H9 (cell line): ENCODE results near the gene CLCN3. TPM values are rescaled to one million over a fixed set of nuclear protein-coding genes. Genes with fewer than 3 reads are reported as not detected.
A peak's percentile ranks its signal among the peaks of the same experiment; 100 is the strongest.

Experiments used
- DNase-seq: peaks from one replicate; pipeline ENCODE4 v3.0.0-alpha.2; 2017
- H2AFZ ChIP-seq: one replicate; pipeline ENCODE4 v1.6.1; 2013; ENCODE audit warnings: mild to moderate bottlenecking, low read length, control low read depth, moderate library complexity
- H2AK5ac ChIP-seq: 2 replicates; pipeline ENCODE4 v1.6.1; 2013; ENCODE audit warnings: low read length, control low read depth, mixed read lengths; ENCODE audit not compliant: insufficient read length
- H2BK120ac ChIP-seq: one replicate; pipeline ENCODE4 v1.6.1; 2013; ENCODE audit warnings: low read depth, mild to moderate bottlenecking, low read length, control low read depth, inconsistent platforms; ENCODE audit not compliant: poor library complexity, severe bottlenecking
- H2BK12ac ChIP-seq: 2 replicates; pipeline ENCODE4 v1.6.1; 2013; ENCODE audit warnings: low read length, control low read depth, mixed read lengths, low read depth; ENCODE audit not compliant: insufficient read length
- H2BK15ac ChIP-seq: 2 replicates; pipeline ENCODE4 v1.6.1; 2013; ENCODE audit warnings: low read depth, low read length, control low read depth
- H2BK20ac ChIP-seq: one replicate; pipeline ENCODE4 v1.6.1; 2013; ENCODE audit warnings: low read depth, mild to moderate bottlenecking, low read length, control low read depth, inconsistent platforms; ENCODE audit not compliant: poor library complexity, severe bottlenecking
- H2BK5ac ChIP-seq: 2 replicates; pipeline ENCODE4 v1.6.1; 2013; ENCODE audit warnings: low read length, control low read depth, mixed read lengths; ENCODE audit not compliant: insufficient read length
- H3K14ac ChIP-seq: 2 replicates; pipeline ENCODE4 v1.6.1; 2013; ENCODE audit warnings: low read length, control low read depth; ENCODE audit not compliant: insufficient read depth
- H3K18ac ChIP-seq: 2 replicates; pipeline ENCODE4 v1.6.1; 2013; ENCODE audit warnings: low read depth, mild to moderate bottlenecking, mixed read lengths, low read length, control low read depth; ENCODE audit not compliant: insufficient read length
- H3K23ac ChIP-seq: 2 replicates; pipeline ENCODE4 v1.6.1; 2013; ENCODE audit warnings: low read length, control low read depth, mixed read lengths, low read depth; ENCODE audit not compliant: insufficient read length
- H3K23me2 ChIP-seq: 2 replicates; pipeline ENCODE4 v1.6.1; 2013; ENCODE audit warnings: low read depth, mild to moderate bottlenecking, mixed read lengths, low read length, control low read depth; ENCODE audit not compliant: insufficient read length, poor library complexity, severe bottlenecking
- H3K27ac ChIP-seq: 2 replicates; pipeline ENCODE4 v1.5.1; 2013; ENCODE audit warnings: low read length, control low read depth, mixed read lengths, low read depth; ENCODE audit not compliant: insufficient read length
- H3K27me3 ChIP-seq: 2 replicates; pipeline ENCODE4 v1.6.1; 2013; ENCODE audit warnings: low read length, control low read depth, inconsistent platforms; ENCODE audit not compliant: insufficient read depth
- H3K4ac ChIP-seq: 2 replicates; pipeline ENCODE4 v1.6.1; 2013; ENCODE audit warnings: low read depth, mild to moderate bottlenecking, control low read depth, inconsistent platforms, low read length, moderate library complexity
- H3K4me1 ChIP-seq: 2 replicates; pipeline ENCODE4 v1.6.1; 2013; ENCODE audit warnings: low read length, control low read depth, inconsistent platforms; ENCODE audit not compliant: insufficient read depth
- H3K4me2 ChIP-seq: 2 replicates; pipeline ENCODE4 v1.6.1; 2013; ENCODE audit warnings: low read length, control low read depth, mixed read lengths; ENCODE audit not compliant: insufficient read length, insufficient read depth
- H3K56ac ChIP-seq: 2 replicates; pipeline ENCODE4 v1.6.1; 2013; ENCODE audit warnings: low read depth, mild to moderate bottlenecking, mixed read lengths, low read length, control low read depth; ENCODE audit not compliant: insufficient read length
- H3K79me1 ChIP-seq: 2 replicates; pipeline ENCODE4 v1.6.1; 2013; ENCODE audit warnings: low read depth, mild to moderate bottlenecking, moderate library complexity, low read length, control low read depth, inconsistent platforms; ENCODE audit not compliant: insufficient read depth, poor library complexity, severe bottlenecking
- H3K79me2 ChIP-seq: 2 replicates; pipeline ENCODE4 v1.6.1; 2013; ENCODE audit warnings: low read length, control low read depth, inconsistent platforms; ENCODE audit not compliant: insufficient read depth
- H3K9ac ChIP-seq: 2 replicates; pipeline ENCODE4 v1.6.1; 2013; ENCODE audit warnings: low read length, control low read depth, mixed read lengths; ENCODE audit not compliant: insufficient read length; ENCODE audit errors: extremely low read depth
- H3K9me3 ChIP-seq: one replicate; pipeline ENCODE4 v1.6.1; 2013; ENCODE audit warnings: low read depth, low read length, inconsistent platforms; ENCODE audit not compliant: control insufficient read depth
- H3T11ph ChIP-seq: one replicate; pipeline ENCODE4 v1.6.1; 2013; ENCODE audit warnings: mild to moderate bottlenecking, low read length, control low read depth, inconsistent platforms
- H4K20me1 ChIP-seq: one replicate; pipeline ENCODE4 v1.6.1; 2013; ENCODE audit not compliant: control insufficient read depth, insufficient read length, insufficient read depth
- H4K5ac ChIP-seq: 2 replicates; pipeline ENCODE4 v1.6.1; 2013; ENCODE audit warnings: low read depth, mild to moderate bottlenecking, mixed read lengths, low read length, control low read depth; ENCODE audit not compliant: insufficient read length
- H4K8ac ChIP-seq: replicated peaks from 2 replicates; pipeline ENCODE4 v1.6.1; 2013; ENCODE audit warnings: low read length, control low read depth, mixed read lengths, low read depth; ENCODE audit not compliant: insufficient read length
- H4K91ac ChIP-seq: 2 replicates; pipeline ENCODE4 v1.6.1; 2013; ENCODE audit warnings: low read depth, mild to moderate bottlenecking, moderate library complexity, mixed read lengths, low read length, control low read depth; ENCODE audit not compliant: insufficient read length
- H3K27ac Mint-ChIP-seq, 3 experiments: 2 replicates in 2 of 3; 3 replicates in 1 of 3; pipeline ENCODE4 v1.8.0; 2020 to 2021; ENCODE audit warnings: mixed read lengths in 3 of 3, mild to moderate bottlenecking in 1 of 3, moderate library complexity in 1 of 3
- H3K27me3 Mint-ChIP-seq: 2 replicates; pipeline ENCODE4 v1.8.0; 2021; ENCODE audit warnings: low read depth, mild to moderate bottlenecking, moderate library complexity, mixed read lengths
- H3K36me3 Mint-ChIP-seq, 3 experiments: 2 replicates in 2 of 3; 3 replicates in 1 of 3; pipeline ENCODE4 v1.8.0; 2020 to 2021; ENCODE audit warnings: low read depth in 3 of 3, mixed read lengths in 3 of 3; ENCODE audit not compliant: insufficient read depth in 1 of 3
- H3K4me1 Mint-ChIP-seq, 2 experiments: 2 replicates each; pipeline ENCODE4 v1.8.0; 2020; ENCODE audit warnings: mixed read lengths in 2 of 2
- H3K4me3 Mint-ChIP-seq, 2 experiments: 2 replicates in 1 of 2; 3 replicates in 1 of 2; pipeline ENCODE4 v1.8.0; 2020 to 2021; ENCODE audit warnings: mild to moderate bottlenecking in 2 of 2, mixed read lengths in 2 of 2, moderate library complexity in 1 of 2
- H3K9me3 Mint-ChIP-seq, 2 experiments: 2 replicates in 1 of 2; 3 replicates in 1 of 2; pipeline ENCODE4 v1.8.0; 2020; ENCODE audit warnings: mild to moderate bottlenecking in 2 of 2, mixed read lengths in 2 of 2, moderate library complexity in 1 of 2
- CTCF ChIP-seq: fragments of 200-600 bp; sonication (generic); conservative IDR thresholded peaks from 3 replicates; pipeline ENCODE4 v1.8.0; 2021; ENCODE audit warnings: antibody characterized with exemption, mild to moderate bottlenecking
- WGBS: extraction: QIAGEN DNeasy Blood & Tissue Kit; methylation state at CpG from one replicate; pipeline ENCODE4 v1.1.7; 2013; ENCODE audit warnings: missing lambda C conversion rate, low lambda C conversion rate, mixed read lengths; ENCODE audit not compliant: insufficient read length; ENCODE audit errors: extremely low coverage; 5-methylcytosine and 5-hydroxymethylcytosine counted together
- total RNA-seq: library from RNA; stranded (reverse); gene quantifications from 2 replicates; pipeline ENCODE4 v1.2.1, GENCODE V29; 2021

Gene CLCN3
- total RNA-seq, 1 experiment from 2014 or later = 25.7 TPM

- WGBS = no CpG with 5 or more reads among the region's 2 CpGs
- H3K27me3 Mint-ChIP-seq = no peaks in the 10 kb centered on the region
- no peak overlapping the region for H2BK5ac ChIP-seq
Observed at GRCh38 chr4:169707958-169708643, 87.7 kb downstream of the CLCN3 start.

More at GRCh38 chr4:169707958-169708643, 87.7 kb downstream of the CLCN3 start:
- Mint-ChIP-seq H3K4me3 (no peak overlapping the region), H3K27ac (peak overlapping the region in 1 of 3 experiments; percentile 64; a peak in 3 of 7 replicates), H3K36me3 (peaks cover 3 to 8% (median 4%) of the 10 kb centered on the region in 3 experiments; a peak in 5 of 7 replicates), H3K9me3 (no peaks in the 10 kb centered on the region), H3K4me1 (no peaks in the 10 kb centered on the region)
- H3K79me2 ChIP-seq = no peaks in the 10 kb centered on the region
- H2BK20ac ChIP-seq = no peak overlapping the region
- no peak overlapping the region for H3K14ac ChIP-seq
- no peak overlapping the region for H3K4me2 ChIP-seq
- no peaks in the 10 kb centered on the region for H4K20me1 ChIP-seq
- no peak overlapping the region for H2AK5ac ChIP-seq
- no peak overlapping the region for H2AFZ ChIP-seq
- no peak overlapping the region for H3K23ac ChIP-seq
- H2BK120ac ChIP-seq = no peak overlapping the region
- no peak overlapping the region for H3K18ac ChIP-seq
- DNase-seq = no peak
- no peak overlapping the region for H4K5ac ChIP-seq
- TF ChIP-seq CTCF = no peak
- H3K79me1 ChIP-seq = no peaks in the 10 kb centered on the region
- no peaks in the 10 kb centered on the region for H3K27me3 ChIP-seq
- no peak overlapping the region for H2BK15ac ChIP-seq
- no peaks in the 10 kb centered on the region for H3K23me2 ChIP-seq
- no peak overlapping the region for H3T11ph ChIP-seq
- H3K27ac ChIP-seq = no peak overlapping the region
- no peak overlapping the region for H3K56ac ChIP-seq
- H3K9ac ChIP-seq = no peak overlapping the region
- H2BK12ac ChIP-seq = no peak overlapping the region
- no peak overlapping the region for H3K4ac ChIP-seq
- no peaks in the 10 kb centered on the region for H3K9me3 ChIP-seq
- H3K4me1 ChIP-seq = no peaks in the 10 kb centered on the region
- no peak overlapping the region for H4K91ac ChIP-seq
- H4K8ac ChIP-seq = no peak overlapping the region
